Measurements from ENCODE around the gene ADGRA1.
"Not testable (repeated sequence)": the region's sequence is repeated elsewhere in the genome, so short reads cannot be mapped to it uniquely, and the experiment has no call there.

ADGRA1 gene, protein sequence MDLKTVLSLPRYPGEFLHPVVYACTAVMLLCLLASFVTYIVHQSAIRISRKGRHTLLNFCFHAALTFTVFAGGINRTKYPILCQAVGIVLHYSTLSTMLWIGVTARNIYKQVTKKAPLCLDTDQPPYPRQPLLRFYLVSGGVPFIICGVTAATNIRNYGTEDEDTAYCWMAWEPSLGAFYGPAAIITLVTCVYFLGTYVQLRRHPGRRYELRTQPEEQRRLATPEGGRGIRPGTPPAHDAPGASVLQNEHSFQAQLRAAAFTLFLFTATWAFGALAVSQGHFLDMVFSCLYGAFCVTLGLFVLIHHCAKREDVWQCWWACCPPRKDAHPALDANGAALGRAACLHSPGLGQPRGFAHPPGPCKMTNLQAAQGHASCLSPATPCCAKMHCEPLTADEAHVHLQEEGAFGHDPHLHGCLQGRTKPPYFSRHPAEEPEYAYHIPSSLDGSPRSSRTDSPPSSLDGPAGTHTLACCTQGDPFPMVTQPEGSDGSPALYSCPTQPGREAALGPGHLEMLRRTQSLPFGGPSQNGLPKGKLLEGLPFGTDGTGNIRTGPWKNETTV

DNA sequence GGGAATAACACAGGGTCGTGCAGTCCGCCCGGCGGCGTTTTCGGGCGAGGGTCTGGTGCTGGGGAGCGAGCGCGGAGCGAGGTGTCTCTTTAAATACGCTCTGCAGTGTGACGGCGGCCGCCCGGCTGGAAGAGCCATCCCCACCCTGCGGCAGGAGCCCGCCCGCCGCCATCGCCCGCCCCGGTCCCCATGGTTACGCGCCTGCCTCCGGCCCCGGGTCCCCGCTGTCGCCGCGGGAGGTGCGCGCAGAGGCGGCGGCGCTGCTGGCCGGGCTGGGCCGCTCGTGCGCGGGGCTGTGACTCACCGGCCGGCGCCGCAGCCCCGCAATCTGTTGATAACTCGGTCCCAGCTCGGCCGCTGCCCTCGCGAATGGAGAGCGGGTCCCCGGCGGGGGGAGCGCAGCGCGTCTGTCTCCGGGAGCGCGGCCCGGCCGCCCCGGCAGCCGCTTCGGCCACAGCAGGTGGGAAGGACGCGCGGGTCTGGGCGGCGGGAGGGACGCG, at the start of gene ADGRA1:
Gene ADGRA1, plus strand, starts transcription at position 246 of the 500 bp plus-strand sequence. CDS start 986 bp downstream, outside the sequence.
- peak; percentile 18 for DNase-seq

- DNase-seq, result no peak
Observed at GRCh38 chr10:133038036-133038823, 49.5 kb upstream of the ADGRA1 start.

DNA sequence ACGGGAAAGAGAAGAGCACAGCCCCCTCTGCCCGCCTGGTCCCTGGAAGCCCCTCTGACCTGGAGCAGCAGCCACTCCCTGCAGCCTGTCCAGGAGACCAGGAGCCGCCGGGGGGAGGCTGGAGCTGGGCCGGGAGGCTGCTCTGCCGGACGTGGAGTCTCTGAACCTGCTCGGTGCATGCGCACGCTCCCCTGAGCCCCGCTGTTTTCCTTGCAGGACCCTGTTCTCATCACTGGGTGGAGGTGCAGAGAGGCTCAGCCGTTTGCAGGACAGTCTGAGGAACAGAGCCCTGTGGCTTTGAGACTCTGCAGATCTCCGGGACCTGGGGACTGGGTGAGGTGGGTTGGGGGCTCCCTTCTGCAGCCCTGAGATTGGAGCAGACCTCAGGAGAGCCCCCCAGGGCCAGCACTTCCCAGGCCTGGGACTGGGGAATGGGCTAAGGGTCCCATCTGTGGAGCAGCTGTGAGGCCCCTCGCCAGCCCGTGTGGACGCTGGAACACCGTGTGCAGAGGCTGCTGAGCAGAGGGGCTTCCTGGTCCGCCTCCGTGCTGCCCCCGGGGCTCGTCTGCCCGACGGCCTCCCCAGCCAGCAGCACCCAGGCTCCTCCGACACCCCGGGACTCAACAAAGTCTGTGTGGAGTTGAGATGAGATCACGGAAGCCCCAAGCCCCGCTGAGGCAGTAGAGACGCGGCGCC, 48.5 kb upstream of the ADGRA1 start:
- peak; percentile 7 for DNase-seq

DNA sequence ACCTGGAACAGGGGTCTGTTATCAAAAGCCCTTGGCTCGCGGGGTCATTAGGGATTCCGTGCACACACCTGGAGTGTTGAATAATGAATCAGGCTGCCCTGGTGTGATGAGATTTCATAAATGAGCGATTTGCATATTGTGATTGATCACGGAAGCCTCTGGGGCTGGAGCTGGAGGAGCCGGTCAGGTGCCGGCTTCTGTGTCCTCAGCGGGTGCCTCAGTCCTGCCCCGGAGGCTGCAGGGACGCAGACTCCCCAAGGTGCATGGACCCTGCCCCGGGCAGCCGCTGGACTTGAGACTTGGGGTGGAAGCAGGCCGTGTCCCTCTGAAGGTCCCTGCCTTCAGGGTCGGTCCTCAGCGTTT, 47.9 kb upstream of the ADGRA1 start:
- no peak for DNase-seq

GRCh38 chr10:133040198-133040597, 47.5 kb upstream of the ADGRA1 start:
- no peak for DNase-seq

DNA sequence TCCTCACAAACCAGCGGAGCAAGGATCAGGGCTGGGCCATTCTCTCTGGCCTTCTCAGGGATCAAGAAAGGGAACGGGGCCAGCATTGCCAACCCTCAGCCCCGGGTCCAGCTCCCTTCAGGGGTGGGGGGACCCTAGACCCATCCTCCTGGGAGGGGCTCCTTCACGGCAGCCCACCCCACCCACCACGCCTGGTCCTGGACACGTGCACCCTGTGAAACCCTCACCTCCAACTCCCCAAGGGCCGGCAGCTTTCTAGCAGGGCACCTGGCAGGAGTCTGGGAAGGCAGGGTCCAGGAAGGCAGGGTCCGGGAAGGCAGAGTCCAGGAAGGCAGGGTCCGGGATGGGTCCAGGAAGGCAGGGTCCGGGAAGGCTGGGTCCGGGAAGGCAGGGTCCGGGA, 46.6 kb upstream of the ADGRA1 start:
- DNase-seq, result peak; percentile 5

DNA sequence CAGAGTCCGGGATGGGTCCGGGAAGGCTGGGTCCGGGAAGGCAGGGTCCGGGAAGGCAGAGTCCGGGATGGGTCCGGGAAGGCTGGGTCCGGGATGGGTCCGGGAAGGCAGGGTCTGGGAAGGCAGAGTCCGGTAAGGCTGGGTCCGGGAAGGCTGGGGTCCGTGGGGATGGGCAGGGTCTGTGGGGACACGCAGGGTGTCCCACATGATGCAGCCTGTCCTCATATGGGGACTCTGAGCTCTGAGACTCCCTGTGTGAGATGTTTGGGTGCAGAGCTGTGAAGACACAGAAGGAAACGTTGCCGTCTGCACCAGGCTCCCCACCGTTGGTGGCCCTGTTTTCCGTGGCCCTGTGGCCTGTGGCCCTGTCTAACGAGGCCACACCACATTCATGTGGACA, 45.7 kb upstream of the ADGRA1 start:
- DNase-seq, result peak; percentile 4

GRCh38 chr10:133042816-133043215, 44.9 kb upstream of the ADGRA1 start:
- no peak for DNase-seq

- DNase-seq, result no peak
Observed at GRCh38 chr10:133043541-133044225, 44.0 kb upstream of the ADGRA1 start.

- no peak for DNase-seq
Observed at GRCh38 chr10:133044401-133044811, 43.3 kb upstream of the ADGRA1 start.

DNA sequence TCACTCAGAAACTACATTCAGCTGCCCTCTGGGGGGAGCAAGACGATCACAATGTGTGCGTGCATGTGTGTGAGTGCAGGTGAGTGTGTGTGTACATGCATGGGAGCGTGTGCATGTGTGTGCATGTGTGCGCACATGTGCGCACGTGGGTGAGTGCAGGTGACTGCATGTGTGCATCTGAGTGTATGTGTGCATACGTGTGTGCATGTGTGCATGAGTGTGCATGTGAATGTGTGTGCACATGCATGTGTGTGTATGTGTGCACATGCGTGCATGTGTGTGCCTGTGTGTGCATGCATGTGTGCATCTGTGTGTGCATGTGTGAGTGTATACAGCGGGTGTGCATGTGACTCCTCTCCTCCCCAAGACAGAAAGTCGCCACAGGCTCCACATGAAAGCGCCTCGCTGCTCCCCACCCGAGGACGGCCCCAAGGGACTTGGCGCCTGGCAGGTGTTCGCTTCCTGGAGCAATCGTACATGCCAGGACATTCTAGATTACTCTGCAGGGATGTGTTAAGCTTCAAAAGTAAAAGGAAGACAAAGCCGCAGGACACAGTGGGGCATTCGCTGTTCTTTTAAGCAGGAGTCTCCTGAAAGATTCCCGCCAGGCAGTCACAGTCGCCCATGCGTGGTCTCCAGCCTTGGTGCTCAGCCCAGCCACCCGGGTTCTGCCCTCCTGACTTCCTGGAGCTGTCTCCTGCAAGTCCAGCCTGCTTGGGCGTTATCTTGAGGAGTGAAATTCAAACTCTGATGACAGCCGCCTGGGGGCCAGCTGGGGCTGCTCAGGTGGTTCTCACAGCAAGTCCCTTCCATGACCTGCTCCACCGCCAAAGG, 42.0 kb upstream of the ADGRA1 start:
- no peak for DNase-seq

DNA sequence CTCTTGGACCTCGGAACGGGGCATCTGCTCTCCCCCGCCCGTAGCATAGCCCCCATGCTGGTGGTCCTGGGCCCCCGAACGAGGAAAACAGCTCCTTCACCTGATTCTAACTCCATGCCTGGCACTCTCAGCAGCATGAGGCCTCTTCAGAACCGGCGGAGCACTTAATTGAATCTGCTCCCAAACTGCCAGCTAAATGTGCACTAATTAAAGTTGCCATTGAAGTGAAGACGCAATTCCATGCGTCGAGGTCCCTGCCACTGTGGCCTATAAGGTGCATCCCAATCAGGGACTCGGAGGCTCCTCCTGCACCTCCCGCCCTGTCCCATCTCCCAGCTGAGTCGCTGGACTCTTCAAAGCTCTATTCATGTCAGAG, 41.3 kb upstream of the ADGRA1 start:
- no peak for DNase-seq

GRCh38 chr10:133047526-133048123, 40.1 kb upstream of the ADGRA1 start:
- DNase-seq, result no peak

DNA sequence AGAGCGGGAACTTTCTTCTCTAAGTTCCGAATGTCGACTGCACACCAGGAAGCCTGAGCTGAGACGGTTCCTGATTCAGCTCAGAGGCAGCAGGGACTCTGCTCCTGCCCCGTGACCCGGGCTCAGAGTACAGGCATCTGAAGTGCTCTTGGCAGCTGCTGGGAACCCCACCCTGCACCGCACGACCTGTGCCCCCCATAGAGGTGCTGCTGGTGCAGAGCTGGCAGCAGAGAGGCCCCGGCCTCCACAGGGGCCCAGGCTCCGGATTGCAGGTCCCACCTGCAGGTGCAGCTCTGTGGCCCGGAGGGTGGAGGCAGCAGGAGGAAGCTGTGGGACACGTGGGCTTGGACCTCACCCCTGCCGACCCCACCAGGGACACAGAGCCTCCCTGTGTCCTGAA, 39.5 kb upstream of the ADGRA1 start:
- DNase-seq, result no peak

GRCh38 chr10:133048926-133049325, 38.8 kb upstream of the ADGRA1 start:
- DNase-seq, result no peak

DNA sequence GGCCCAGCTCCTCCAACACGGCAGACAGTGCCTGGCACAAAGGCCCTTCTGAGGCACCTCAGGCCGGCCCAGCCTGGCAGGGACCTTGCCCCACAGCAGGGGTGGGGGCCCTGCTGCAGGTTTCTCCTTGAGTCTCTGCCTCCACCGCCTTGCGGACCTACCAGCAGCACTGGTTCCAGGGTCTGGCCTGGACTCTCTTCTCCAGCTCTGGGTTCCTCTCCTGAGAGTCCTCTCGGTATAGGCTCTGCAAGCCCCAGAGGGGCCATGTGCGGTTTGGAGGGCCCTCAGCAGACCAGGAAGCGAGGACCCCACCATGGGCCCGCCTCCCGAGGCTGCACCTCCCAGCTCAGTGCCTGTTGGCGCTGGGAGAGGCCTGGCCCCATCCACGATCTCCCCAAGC, 38.1 kb upstream of the ADGRA1 start:
- DNase-seq, result no peak

DNA sequence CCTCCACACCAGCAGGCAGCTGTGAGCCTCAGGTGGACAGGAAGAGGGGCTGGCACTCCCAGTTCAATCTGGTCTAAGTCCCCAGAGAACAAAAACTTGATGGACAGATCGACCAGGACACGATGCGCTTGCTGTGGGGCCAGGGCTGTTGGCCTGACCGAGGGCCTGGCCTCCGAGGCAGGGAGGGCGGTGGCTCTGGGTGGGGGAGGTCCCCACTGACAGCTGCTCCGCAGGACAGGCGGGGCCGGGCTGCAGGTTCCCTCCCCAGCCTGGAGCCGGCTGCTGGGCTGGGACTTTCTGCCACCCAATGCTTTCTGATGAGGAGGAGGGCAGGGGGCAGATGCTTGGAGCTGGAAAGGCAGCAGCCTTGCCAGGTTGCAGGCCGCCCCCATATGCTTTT, 37.4 kb upstream of the ADGRA1 start:
- no peak for DNase-seq

GRCh38 chr10:133052076-133052475, 35.6 kb upstream of the ADGRA1 start:
- no peak for DNase-seq

DNA sequence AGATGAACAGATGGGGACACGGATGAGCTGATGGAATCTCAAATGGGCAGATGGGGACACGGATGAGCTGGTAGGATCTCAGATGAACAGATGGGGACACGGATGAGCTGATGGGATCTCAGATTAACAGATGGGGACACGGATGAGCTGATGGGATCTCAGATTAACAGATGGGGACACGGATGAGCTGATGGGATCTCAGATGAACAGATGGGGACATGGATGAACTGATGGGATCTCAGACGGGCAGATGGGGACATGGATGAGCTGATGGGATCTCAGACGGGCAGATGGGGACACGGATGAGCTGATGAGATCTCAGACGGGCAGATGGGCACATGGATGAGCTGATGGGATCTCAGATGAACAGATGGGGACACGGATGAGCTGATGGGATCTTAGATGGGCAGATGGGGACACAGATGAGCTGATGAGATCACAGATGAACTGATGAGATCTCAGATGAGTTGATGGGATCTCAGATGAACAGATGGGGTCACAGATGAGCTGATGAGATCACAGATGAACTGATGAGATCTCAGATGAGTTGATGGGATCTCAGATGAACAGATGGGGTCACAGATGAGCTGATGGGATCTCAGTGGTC, 34.1 kb upstream of the ADGRA1 start:
- not testable (repeated sequence) for DNase-seq

DNA sequence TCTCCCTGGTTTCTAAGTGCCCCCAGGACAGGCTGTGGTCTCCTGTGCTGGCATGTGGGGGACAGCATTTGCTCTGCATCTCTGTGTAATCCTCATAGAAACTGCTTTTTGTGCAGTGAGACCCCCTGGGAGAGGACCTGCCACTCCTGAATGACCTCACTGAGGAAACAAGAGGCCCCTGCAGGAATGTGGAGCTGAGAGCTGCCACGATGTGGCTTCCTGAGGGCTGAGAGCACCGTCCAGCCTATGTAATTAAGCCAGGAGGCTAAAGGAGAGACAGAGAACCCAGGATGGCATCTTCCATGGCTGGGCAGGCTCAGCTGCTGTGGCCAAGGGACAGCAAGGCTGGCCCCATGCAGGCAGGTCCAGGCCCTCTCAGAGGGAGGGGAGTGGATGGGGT, 32.3 kb upstream of the ADGRA1 start:
- DNase-seq, result no peak

DNA sequence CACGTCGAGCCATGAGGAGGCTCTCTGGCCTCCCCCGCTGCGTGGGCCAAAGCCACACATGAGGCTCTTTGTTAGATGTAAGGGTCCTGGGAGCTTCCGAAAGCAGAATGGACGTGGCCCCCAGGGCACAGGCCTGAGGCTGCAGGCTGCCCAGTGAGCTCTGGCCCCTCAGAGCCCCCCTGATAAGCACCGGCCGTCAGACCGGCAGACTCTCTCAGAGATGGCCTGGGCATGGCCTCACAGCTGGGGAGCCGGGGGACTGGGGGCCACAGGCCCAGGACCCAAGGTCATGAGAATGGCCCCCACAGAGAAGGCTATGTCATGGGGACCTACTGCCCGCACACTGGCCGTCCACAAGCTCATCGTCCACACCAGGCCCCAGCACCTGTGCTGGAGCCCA, 31.7 kb upstream of the ADGRA1 start:
- DNase-seq, result no peak
